ENCODE measurements around the gene BCL3.

BCL3 gene

DNA sequence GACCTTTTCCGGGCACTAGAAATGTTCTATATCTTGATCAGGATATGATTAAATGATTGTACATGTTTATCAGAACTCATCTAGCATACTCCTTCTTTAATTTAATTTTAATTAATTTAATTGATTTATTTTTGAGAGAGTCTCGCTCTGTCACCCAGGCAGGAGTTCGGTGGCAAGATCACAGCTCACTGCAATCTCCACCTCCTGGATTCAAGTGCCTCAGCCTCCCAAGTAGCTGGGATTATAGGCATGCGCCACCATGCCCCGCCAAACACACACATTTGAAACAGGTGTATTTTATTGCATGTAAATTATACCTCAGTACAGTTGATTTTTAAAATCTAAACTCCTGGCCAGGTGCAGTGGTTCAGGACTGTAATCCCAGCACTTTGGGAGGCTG is 17.4 kb upstream of the BCL3 start:
- no peaks in the 10 kb centered on the region for H3K4me1 Mint-ChIP-seq
- TF ChIP-seq, protein P1, sequence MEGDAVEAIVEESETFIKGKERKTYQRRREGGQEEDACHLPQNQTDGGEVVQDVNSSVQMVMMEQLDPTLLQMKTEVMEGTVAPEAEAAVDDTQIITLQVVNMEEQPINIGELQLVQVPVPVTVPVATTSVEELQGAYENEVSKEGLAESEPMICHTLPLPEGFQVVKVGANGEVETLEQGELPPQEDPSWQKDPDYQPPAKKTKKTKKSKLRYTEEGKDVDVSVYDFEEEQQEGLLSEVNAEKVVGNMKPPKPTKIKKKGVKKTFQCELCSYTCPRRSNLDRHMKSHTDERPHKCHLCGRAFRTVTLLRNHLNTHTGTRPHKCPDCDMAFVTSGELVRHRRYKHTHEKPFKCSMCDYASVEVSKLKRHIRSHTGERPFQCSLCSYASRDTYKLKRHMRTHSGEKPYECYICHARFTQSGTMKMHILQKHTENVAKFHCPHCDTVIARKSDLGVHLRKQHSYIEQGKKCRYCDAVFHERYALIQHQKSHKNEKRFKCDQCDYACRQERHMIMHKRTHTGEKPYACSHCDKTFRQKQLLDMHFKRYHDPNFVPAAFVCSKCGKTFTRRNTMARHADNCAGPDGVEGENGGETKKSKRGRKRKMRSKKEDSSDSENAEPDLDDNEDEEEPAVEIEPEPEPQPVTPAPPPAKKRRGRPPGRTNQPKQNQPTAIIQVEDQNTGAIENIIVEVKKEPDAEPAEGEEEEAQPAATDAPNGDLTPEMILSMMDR (IDR thresholded peaks at IDR 0.05; ENCODE audit: unreplicated experiment in 3 of 3) = no peak
- H3K36me3 Mint-ChIP-seq (ENCODE audit: low read depth) = no peaks in the 10 kb centered on the region
- H3K4me3 Mint-ChIP-seq = no peak overlapping the region
- H3K27ac Mint-ChIP-seq = no peak overlapping the region
- H3K27me3 Mint-ChIP-seq (ENCODE audit: low read depth) = peaks cover 13% of the 10 kb centered on the region
- H3K9me3 Mint-ChIP-seq = no peaks in the 10 kb centered on the region

DNA sequence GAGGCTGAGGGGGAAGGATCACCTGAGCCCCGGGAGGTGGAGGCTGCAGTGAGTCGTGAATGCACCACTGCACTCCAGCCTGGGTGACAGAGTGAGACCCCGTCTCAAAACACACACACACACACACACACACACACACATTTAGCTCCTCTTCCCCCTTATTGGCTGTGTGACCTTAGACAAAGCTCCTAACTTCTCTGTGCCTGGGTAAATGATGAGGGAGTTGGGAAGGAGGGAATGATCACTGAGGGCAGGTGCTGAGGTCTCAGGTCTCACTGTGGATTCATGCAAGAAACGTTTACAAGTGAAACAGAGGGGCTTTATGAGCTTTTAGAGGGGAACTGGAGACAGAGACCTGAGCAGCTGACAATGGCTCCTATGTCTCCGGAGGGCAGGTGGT is 16.9 kb upstream of the BCL3 start:
- Mint-ChIP-seq H3K9me3 (no peaks in the 10 kb centered on the region), H3K27me3 (ENCODE audit: low read depth) (peaks cover 13% of the 10 kb centered on the region), H3K4me3 (no peak overlapping the region), H3K4me1 (no peaks in the 10 kb centered on the region), H3K27ac (no peak overlapping the region), H3K36me3 (ENCODE audit: low read depth) (no peaks in the 10 kb centered on the region)
- TF ChIP-seq, protein P1 (IDR thresholded peaks at IDR 0.05; ENCODE audit: unreplicated experiment in 3 of 3) = no peak

DNA sequence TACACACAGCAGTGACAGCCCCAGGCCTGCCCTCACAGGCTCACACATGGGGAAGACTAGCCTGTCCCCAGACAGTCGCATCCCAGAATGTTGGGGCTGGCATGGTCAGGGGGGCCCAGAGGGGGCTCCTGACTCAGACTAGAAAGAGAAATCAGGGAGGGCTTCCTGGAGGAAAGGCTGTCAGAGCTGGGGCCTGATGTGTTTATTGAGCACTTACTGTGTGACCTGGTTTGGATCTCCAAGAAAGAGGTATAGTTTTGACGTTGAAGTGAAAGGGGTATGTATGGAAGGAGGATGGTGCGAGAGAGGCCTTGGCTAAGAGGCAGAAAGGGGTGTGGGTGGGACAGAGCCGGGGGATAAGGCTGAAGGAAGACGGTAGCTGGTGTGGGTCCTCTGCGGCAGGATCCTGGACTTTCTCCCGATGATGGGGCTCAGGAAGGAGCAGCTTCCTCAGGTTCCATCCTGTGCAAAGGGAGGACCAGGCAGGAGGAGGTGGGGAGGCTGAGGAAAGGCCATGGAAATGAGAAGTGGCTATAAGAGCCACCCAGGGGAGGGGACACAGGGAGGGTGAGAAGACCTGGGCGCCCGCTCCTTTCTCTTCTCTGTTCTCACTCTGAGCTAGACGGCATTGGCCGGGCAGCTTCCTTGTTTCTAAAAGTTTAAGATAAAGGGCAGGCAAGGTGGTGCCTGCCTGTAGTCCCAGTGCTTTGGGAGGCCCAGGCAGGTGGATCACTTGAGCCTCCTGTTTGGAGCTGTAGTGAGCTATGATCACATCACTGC is 16.1 kb upstream of the BCL3 start:
- Mint-ChIP-seq H3K27me3 (ENCODE audit: low read depth) (peaks cover 13% of the 10 kb centered on the region), H3K27ac (no peak overlapping the region), H3K9me3 (no peaks in the 10 kb centered on the region), H3K4me1 (peaks cover 5% of the 10 kb centered on the region), H3K36me3 (ENCODE audit: low read depth) (no peaks in the 10 kb centered on the region), H3K4me3 (no peak overlapping the region)
- TF ChIP-seq, protein P1 (IDR thresholded peaks at IDR 0.05; ENCODE audit: unreplicated experiment in 3 of 3) = no peak

DNA sequence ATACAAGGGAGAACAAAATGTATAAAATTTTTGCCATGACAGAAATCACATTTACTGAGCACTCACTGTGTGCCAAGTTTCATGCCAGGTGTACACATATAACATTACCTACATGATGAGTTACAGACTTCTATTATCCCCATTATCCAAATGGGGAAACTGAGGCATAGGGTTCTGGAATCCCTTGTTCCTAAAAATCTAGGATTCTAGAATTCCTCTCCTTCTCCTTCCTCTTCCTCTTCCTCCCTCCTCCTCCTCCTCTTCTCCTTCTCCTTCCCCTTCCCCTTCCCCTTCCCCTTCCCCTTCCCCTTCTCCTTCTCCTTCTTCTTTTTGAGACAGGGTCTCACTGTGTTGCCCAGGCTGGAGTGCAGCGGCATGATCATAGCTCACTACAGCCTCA is 14.2 kb upstream of the BCL3 start:
- H3K36me3 Mint-ChIP-seq (ENCODE audit: low read depth) = no peaks in the 10 kb centered on the region
- no peak overlapping the region for H3K4me3 Mint-ChIP-seq
- H3K9me3 Mint-ChIP-seq = no peaks in the 10 kb centered on the region

DNA sequence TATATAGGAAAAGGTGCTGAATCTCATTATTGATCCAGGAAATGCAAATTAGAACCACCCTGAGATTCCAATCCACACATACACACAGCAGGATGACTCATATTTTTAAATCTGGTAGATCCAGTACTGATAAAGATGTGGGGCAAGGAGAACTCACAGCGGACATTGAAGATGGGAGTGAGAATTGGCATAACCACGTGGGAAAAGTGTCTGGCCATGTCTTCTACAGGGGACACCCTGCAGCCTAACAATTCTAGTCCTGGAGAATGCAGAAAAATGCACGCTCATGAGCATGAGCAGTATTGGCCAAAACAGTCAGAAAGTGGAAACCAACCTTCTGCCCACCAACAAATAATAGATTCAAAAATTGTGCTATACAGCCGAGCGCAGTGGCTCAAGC is 13.5 kb upstream of the BCL3 start:
- Mint-ChIP-seq H3K27ac (peak overlapping the region in 1 of 3 experiments; percentile 41), H3K9me3 (no peaks in the 10 kb centered on the region), H3K27me3 (ENCODE audit: low read depth) (peaks cover 15% of the 10 kb centered on the region), H3K4me3 (no peak overlapping the region), H3K4me1 (peaks cover 8% of the 10 kb centered on the region), H3K36me3 (ENCODE audit: low read depth) (no peaks in the 10 kb centered on the region)
- TF ChIP-seq, protein P1 (IDR thresholded peaks at IDR 0.05; ENCODE audit: unreplicated experiment in 3 of 3) = no peak

More for the DNA sequence above, 14.2 kb upstream of the BCL3 start:
- TF ChIP-seq, protein P1 (IDR thresholded peaks at IDR 0.05; ENCODE audit: unreplicated experiment in 3 of 3) = no peak
- Mint-ChIP-seq H3K27me3 (ENCODE audit: low read depth) (peaks cover 17% of the 10 kb centered on the region), H3K27ac (no peak overlapping the region), H3K4me1 (peaks cover 8% of the 10 kb centered on the region)

Measured in nephron (organoid).